ENCODE results near the gene ATXN1.

ATXN1 gene

GRCh38 chr6:16700916-16701234 is 60.4 kb downstream of the ATXN1 start:
- no peak for TF ChIP-seq CTCF (IDR thresholded peaks at IDR 0.05; ENCODE audit: extremely low read depth, missing control alignments)

GRCh38 chr6:16700202-16700915 is 60.9 kb downstream of the ATXN1 start:
- TF ChIP-seq CTCF (IDR thresholded peaks at IDR 0.05; ENCODE audit: extremely low read depth, missing control alignments) = no peak

More at GRCh38 chr6:16700916-16701234, 60.4 kb downstream of the ATXN1 start:
- DNase-seq (ENCODE audit: low spot score) = no peak

GRCh38 chr6:16698997-16699868 is 62.0 kb downstream of the ATXN1 start:
- no peak for DNase-seq (ENCODE audit: low spot score)
- TF ChIP-seq CTCF (IDR thresholded peaks at IDR 0.05; ENCODE audit: extremely low read depth, missing control alignments) = no peak

More at GRCh38 chr6:16700202-16700915, 60.9 kb downstream of the ATXN1 start:
- no peak for DNase-seq (ENCODE audit: low spot score)

GRCh38 chr6:16698162-16698533 is 63.1 kb downstream of the ATXN1 start:
- DNase-seq (ENCODE audit: low spot score) = no peak
- TF ChIP-seq CTCF (IDR thresholded peaks at IDR 0.05; ENCODE audit: extremely low read depth, missing control alignments) = no peak

GRCh38 chr6:16697437-16698161 is 63.7 kb downstream of the ATXN1 start:
- DNase-seq (ENCODE audit: low spot score) = no peak
- no peak for TF ChIP-seq CTCF (IDR thresholded peaks at IDR 0.05; ENCODE audit: extremely low read depth, missing control alignments)

- no peak for DNase-seq (ENCODE audit: low spot score)
- no peak for TF ChIP-seq CTCF (IDR thresholded peaks at IDR 0.05; ENCODE audit: extremely low read depth, missing control alignments)
These were observed 64.8 kb downstream of the ATXN1 start for GRCh38 chr6:16696496-16696895.
